ENCODE measurements around the gene LHX5.

DNA sequence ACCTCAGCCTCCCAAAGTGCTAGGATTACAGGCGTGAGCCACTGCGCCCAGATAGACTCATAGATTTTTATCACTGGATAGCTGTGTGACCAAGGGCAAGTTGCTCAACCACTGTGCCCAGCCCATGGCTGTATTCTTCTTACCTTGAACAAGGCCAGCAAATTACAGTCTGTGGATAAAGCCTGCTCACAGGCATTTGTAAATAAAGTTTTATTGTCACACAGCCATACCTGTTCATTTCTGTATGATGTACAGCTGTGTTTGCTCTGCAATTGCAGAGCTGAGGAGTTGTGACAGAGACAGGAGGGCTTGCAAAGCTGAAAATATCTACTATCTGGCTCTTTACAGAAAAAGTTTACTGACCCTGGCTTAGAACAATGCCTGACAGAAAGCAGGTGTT lies 35.2 kb upstream of the LHX5 start:
- TF ChIP-seq, protein P1, sequence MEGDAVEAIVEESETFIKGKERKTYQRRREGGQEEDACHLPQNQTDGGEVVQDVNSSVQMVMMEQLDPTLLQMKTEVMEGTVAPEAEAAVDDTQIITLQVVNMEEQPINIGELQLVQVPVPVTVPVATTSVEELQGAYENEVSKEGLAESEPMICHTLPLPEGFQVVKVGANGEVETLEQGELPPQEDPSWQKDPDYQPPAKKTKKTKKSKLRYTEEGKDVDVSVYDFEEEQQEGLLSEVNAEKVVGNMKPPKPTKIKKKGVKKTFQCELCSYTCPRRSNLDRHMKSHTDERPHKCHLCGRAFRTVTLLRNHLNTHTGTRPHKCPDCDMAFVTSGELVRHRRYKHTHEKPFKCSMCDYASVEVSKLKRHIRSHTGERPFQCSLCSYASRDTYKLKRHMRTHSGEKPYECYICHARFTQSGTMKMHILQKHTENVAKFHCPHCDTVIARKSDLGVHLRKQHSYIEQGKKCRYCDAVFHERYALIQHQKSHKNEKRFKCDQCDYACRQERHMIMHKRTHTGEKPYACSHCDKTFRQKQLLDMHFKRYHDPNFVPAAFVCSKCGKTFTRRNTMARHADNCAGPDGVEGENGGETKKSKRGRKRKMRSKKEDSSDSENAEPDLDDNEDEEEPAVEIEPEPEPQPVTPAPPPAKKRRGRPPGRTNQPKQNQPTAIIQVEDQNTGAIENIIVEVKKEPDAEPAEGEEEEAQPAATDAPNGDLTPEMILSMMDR (IDR thresholded peaks at IDR 0.05), result no peak
- TF ChIP-seq EZH2phosphoT487 (IDR thresholded peaks at IDR 0.05) (no peak), EZH2 (IDR thresholded peaks at IDR 0.05) (no peak)

All from neural progenitor cell (in vitro differentiated cells).